BLaER1 treated with 17β-estradiol and CSF1 and Interleukin-3, amounts not matched to agents 10 nM and 100 nM (cell line): ENCODE results near the gene FAM167B.
A peak's percentile ranks its signal among the peaks of the same experiment; 100 is the strongest.

ENCODE experiments used
- H3K27ac ChIP-seq, 11 experiments: shearing (Covaris generic); formaldehyde crosslinking; 2 replicates each; pipeline ENCODE4 v1.8.1; 2022
- H3K27me3 ChIP-seq, 11 experiments: shearing (Covaris generic); formaldehyde crosslinking; 2 replicates each; pipeline ENCODE4 v1.8.1; 2022
- H3K36me3 ChIP-seq, 11 experiments: shearing (Covaris generic); formaldehyde crosslinking; 2 replicates each; pipeline ENCODE4 v1.8.1; 2022
- H3K4me1 ChIP-seq, 10 experiments: shearing (Covaris generic); formaldehyde crosslinking; 2 replicates each; pipeline ENCODE4 v1.8.1; 2022
- H3K4me2 ChIP-seq, 11 experiments: shearing (Covaris generic); formaldehyde crosslinking; 2 replicates each; pipeline ENCODE4 v1.8.1; 2022
- H3K4me3 ChIP-seq, 10 experiments: shearing (Covaris generic); formaldehyde crosslinking; 2 replicates each; pipeline ENCODE4 v1.8.1; 2022
- H3K9ac ChIP-seq, 11 experiments: shearing (Covaris generic); formaldehyde crosslinking; 2 replicates each; pipeline ENCODE4 v1.8.1; 2022
- H3K9me3 ChIP-seq, 11 experiments: shearing (Covaris generic); formaldehyde crosslinking; replicated peaks in 1 of 11; 2 replicates each; pipeline ENCODE4 v1.8.1; 2022
- H4K20me1 ChIP-seq, 11 experiments: shearing (Covaris generic); formaldehyde crosslinking; 2 replicates each; pipeline ENCODE4 v1.8.1; 2022
- Cebpa-rat ChIP-seq, 11 experiments: shearing (Covaris generic); IDR thresholded peaks; 2 replicates each; pipeline ENCODE4 v1.8.1; 2022

FAM167B gene

GRCh38 chr1:32204943-32205361, 42.1 kb upstream of the FAM167B start:
- H4K20me1 ChIP-seq, result peaks cover 0 to 2% (median 0%) of the 10 kb centered on the region in 11 experiments; a peak in 6 of 22 replicates
- H3K4me3 ChIP-seq, result peak overlapping the region; percentile 66 to 88 (median 78)
- H3K9ac ChIP-seq, result peak overlapping the region; percentile 79 to 92 (median 85); a peak in 21 of 22 replicates
- peaks cover 0 to 21% (median 7%) of the 10 kb centered on the region in 11 experiments; a peak in 7 of 22 replicates for H3K36me3 ChIP-seq
- TF ChIP-seq Cebpa-rat (IDR thresholded peaks at IDR 0.05), result no peak
- H3K27me3 ChIP-seq, result no peaks in the 10 kb centered on the region
- H3K27ac ChIP-seq, result peak overlapping the region in 10 of 11 experiments; percentile 64 to 81 (median 75); a peak in 9 of 22 replicates
- no peaks in the 10 kb centered on the region for H3K9me3 ChIP-seq
- H3K4me1 ChIP-seq, result peaks cover 45 to 73% (median 60%) of the 10 kb centered on the region in 10 experiments
- H3K4me2 ChIP-seq, result peak overlapping the region; percentile 90 to 100 (median 99)

- no peak for TF ChIP-seq Cebpa-rat (IDR thresholded peaks at IDR 0.05)
- H3K27ac ChIP-seq, result peak within 1 kb of the TSS; percentile 38 to 81 (median 75); a peak in 21 of 22 replicates
Observed at GRCh38 chr1:32205401-32206370, 41.3 kb upstream of the FAM167B start, which contains the start of gene IQCC. Gene IQCC (plus strand): TSS chr1:32205671. CDS start chr1:32205682, 11 bp downstream.

GRCh38 chr1:32208469-32208868, 38.6 kb upstream of the FAM167B start:
- Histone ChIP-seq H4K20me1 (no peaks in the 10 kb centered on the region; a peak in 1 of 22 replicates), H3K4me2 (peak overlapping the region in 10 of 11 experiments; percentile 14 to 54 (median 30); a peak in 15 of 22 replicates), H3K4me3 (no peak overlapping the region), H3K27ac (peak overlapping the region in 2 of 11 experiments; percentile 1 to 28; a peak in 2 of 22 replicates), H3K27me3 (no peaks in the 10 kb centered on the region), H3K36me3 (peaks cover 0 to 23% (median 7%) of the 10 kb centered on the region in 11 experiments; a peak in 8 of 22 replicates), H3K9me3 (no peaks in the 10 kb centered on the region), H3K4me1 (peaks cover 26 to 43% (median 33%) of the 10 kb centered on the region in 10 experiments), H3K9ac (no peak overlapping the region)
- TF ChIP-seq Cebpa-rat (IDR thresholded peaks at IDR 0.05), result no peak

More at GRCh38 chr1:32205401-32206370, 41.3 kb upstream of the FAM167B start, which contains the start of gene IQCC:
- no peaks in the 10 kb centered on the region for H3K27me3 ChIP-seq
- H3K9ac ChIP-seq, result peak within 1 kb of the TSS; percentile 79 to 92 (median 85)
- no peaks in the 10 kb centered on the region for H4K20me1 ChIP-seq
- H3K4me1 ChIP-seq, result peaks cover 41 to 69% (median 53%) of the 10 kb centered on the region in 10 experiments
- no peaks in the 10 kb centered on the region for H3K9me3 ChIP-seq
- H3K36me3 ChIP-seq, result peaks cover 0 to 21% (median 7%) of the 10 kb centered on the region in 11 experiments; a peak in 7 of 22 replicates
- H3K4me2 ChIP-seq, result peak within 1 kb of the TSS; percentile 90 to 100 (median 99)
- peak within 1 kb of the TSS; percentile 66 to 88 (median 78) for H3K4me3 ChIP-seq

GRCh38 chr1:32208891-32209328, 38.1 kb upstream of the FAM167B start, which contains the start of gene DCDC2B:
Gene DCDC2B (plus strand): TSS chr1:32209089. CDS start chr1:32209094, 5 bp downstream.
- Histone ChIP-seq H3K9ac (no peak within 1 kb of the TSS), H3K9me3 (no peaks in the 10 kb centered on the region), H3K4me2 (peak within 1 kb of the TSS in 10 of 11 experiments; percentile 14 to 54 (median 30); a peak in 15 of 22 replicates), H3K4me1 (peaks cover 26 to 42% (median 33%) of the 10 kb centered on the region in 10 experiments), H3K27ac (peak within 1 kb of the TSS in 2 of 11 experiments; percentile 1 to 28; a peak in 2 of 22 replicates), H3K36me3 (peaks cover 0 to 22% (median 7%) of the 10 kb centered on the region in 11 experiments; a peak in 10 of 22 replicates), H4K20me1 (no peaks in the 10 kb centered on the region; a peak in 1 of 22 replicates), H3K27me3 (no peaks in the 10 kb centered on the region), H3K4me3 (no peak within 1 kb of the TSS)
- no peak for TF ChIP-seq Cebpa-rat (IDR thresholded peaks at IDR 0.05)

GRCh38 chr1:32215629-32216480, 31.2 kb upstream of the FAM167B start:
- Histone ChIP-seq H3K4me2 (peak overlapping the region in 4 of 11 experiments; percentile 2 to 48 (median 25); a peak in 4 of 22 replicates), H3K4me3 (no peak overlapping the region), H3K27me3 (no peaks in the 10 kb centered on the region), H3K4me1 (peaks cover 14 to 38% (median 19%) of the 10 kb centered on the region in 10 experiments), H3K36me3 (peaks cover 20 to 58% (median 25%) of the 10 kb centered on the region in 11 experiments; a peak in 20 of 22 replicates), H4K20me1 (peaks cover 0 to 11% (median 0%) of the 10 kb centered on the region in 11 experiments; a peak in 3 of 22 replicates), H3K9me3 (no peaks in the 10 kb centered on the region), H3K27ac (peak overlapping the region in 2 of 11 experiments; percentile 4 to 12; a peak in 2 of 22 replicates), H3K9ac (peak overlapping the region in 5 of 11 experiments; percentile 20 to 57 (median 29); a peak in 4 of 22 replicates)
- no peak for TF ChIP-seq Cebpa-rat (IDR thresholded peaks at IDR 0.05)

- Histone ChIP-seq H3K27me3 (no peaks in the 10 kb centered on the region), H3K36me3 (peaks cover 20 to 58% (median 25%) of the 10 kb centered on the region in 11 experiments; a peak in 20 of 22 replicates), H4K20me1 (peaks cover 0 to 11% (median 0%) of the 10 kb centered on the region in 11 experiments; a peak in 3 of 22 replicates), H3K27ac (0 out of 22 replicates have a peak overlapping the region, but pooled peaks of 1 of the 11 experiments have one; percentile 12), H3K4me3 (no peak overlapping the region), H3K4me2 (peak overlapping the region in 4 of 11 experiments; percentile 2 to 48 (median 25); a peak in 4 of 22 replicates), H3K4me1 (peaks cover 21 to 45% (median 26%) of the 10 kb centered on the region in 10 experiments), H3K9me3 (no peaks in the 10 kb centered on the region), H3K9ac (peak overlapping the region in 4 of 11 experiments; percentile 7 to 57 (median 18); a peak in 2 of 22 replicates)
- TF ChIP-seq Cebpa-rat (IDR thresholded peaks at IDR 0.05), result no peak
Observed at GRCh38 chr1:32216566-32216965, 30.5 kb upstream of the FAM167B start.

GRCh38 chr1:32219022-32219421, 28.0 kb upstream of the FAM167B start:
- no peaks in the 10 kb centered on the region for H3K27me3 ChIP-seq
- H3K27ac ChIP-seq, result peak overlapping the region in 2 of 11 experiments; percentile 15 to 18; a peak in 2 of 22 replicates

More at GRCh38 chr1:32219022-32219421, 28.0 kb upstream of the FAM167B start:
- Histone ChIP-seq H3K4me3 (no peak overlapping the region), H3K4me2 (peak overlapping the region in 1 of 11 experiments; percentile 85; a peak in 1 of 22 replicates), H4K20me1 (peaks cover 0 to 14% (median 1%) of the 10 kb centered on the region in 11 experiments; a peak in 7 of 22 replicates), H3K9ac (no peak overlapping the region), H3K36me3 (peaks cover 25 to 59% (median 30%) of the 10 kb centered on the region in 11 experiments), H3K4me1 (peaks cover 36 to 59% (median 42%) of the 10 kb centered on the region in 10 experiments), H3K9me3 (no peaks in the 10 kb centered on the region)
- no peak for TF ChIP-seq Cebpa-rat (IDR thresholded peaks at IDR 0.05)
